Right lobe of liver (tissue), 4 donors: Measurements from ENCODE around the gene TNRC18.

Experiments used
- CTCF ChIP-seq, 4 donors: fragments of 200-600 bp in 3 of 4; fragments of 450-650 bp in 1 of 4; IDR thresholded peaks; one replicate each; pipeline versions ENCODE4 v1.5.1 to v1.8.0; 2016 to 2022; ENCODE audit warnings: antibody characterized with exemption in 4 of 4, mild to moderate bottlenecking in 2 of 4
- POLR2A ChIP-seq: fragments of 450-650 bp; IDR thresholded peaks from one replicate; pipeline ENCODE4 v1.6.1; 2017; ENCODE audit warnings: antibody characterized with exemption, mild to moderate bottlenecking
- donor health status: DM: no; HTN: no; CAD: no.
- donor health status: DM: no; HTN: no; CAD: no.
- donor health status: DM: no; HTN: yes; CAD: no.

- TF ChIP-seq CTCF (IDR thresholded peaks at IDR 0.05) (no peak), POLR2A (no peak)
Measured at GRCh38 chr7:5361446-5362127, 62.0 kb downstream of the TNRC18 start.
